ENCODE results near the gene CEP170B. TPM values are rescaled to one million over a fixed set of nuclear protein-coding genes. Genes with fewer than 3 reads are reported as not detected.
"Not testable (repeated sequence)": the region's sequence is repeated elsewhere in the genome, so short reads cannot be mapped to it uniquely, and the experiment has no call there.

The CEP170B gene
- total RNA-seq, 1 experiment from 2014 or later, result 21.3 TPM

DNA sequence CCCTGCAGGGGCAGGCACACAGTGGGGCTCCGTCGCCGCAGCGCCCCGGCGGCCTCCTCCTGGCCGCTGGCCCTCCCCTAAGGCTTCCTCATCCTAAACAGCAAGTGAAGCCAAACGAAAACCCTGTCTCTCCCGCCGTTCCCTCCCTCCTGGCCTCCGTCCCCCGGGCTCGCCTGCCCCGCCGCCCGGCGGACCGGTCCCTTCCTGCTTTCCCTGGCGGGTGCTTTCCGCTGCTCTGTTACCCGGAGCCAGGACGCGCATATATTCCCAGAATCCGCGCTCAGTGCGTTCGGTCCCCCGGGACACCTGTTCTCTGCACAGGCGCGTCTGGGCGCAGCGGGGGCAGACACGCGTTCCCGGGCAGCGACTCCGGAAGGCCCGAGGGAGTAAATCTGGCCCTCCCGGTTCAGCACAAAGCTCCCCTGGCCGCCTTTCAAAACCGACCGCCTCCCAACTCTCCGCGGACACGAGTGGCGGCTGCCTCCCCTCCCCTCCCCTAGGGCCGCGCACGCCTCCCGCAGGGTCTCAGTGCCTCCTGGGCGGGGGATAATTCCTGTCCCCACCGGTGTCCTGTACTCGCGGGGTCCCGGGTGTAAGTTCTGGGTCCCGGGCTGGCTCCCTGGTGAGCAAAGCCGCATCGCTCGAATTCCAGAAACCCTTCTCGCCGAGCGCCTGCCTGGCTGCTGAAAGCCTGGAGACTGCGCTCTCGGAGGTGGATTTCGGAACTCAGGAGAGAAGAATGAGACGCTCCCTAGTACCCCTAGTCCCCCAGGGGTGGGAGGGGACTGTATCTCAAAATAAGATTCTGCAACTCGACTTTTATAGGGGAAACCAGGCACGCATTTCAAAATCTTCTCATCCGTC is 21.4 kb upstream of the CEP170B start:
- no peak for DNase-seq (ENCODE audit: low read depth)

DNA sequence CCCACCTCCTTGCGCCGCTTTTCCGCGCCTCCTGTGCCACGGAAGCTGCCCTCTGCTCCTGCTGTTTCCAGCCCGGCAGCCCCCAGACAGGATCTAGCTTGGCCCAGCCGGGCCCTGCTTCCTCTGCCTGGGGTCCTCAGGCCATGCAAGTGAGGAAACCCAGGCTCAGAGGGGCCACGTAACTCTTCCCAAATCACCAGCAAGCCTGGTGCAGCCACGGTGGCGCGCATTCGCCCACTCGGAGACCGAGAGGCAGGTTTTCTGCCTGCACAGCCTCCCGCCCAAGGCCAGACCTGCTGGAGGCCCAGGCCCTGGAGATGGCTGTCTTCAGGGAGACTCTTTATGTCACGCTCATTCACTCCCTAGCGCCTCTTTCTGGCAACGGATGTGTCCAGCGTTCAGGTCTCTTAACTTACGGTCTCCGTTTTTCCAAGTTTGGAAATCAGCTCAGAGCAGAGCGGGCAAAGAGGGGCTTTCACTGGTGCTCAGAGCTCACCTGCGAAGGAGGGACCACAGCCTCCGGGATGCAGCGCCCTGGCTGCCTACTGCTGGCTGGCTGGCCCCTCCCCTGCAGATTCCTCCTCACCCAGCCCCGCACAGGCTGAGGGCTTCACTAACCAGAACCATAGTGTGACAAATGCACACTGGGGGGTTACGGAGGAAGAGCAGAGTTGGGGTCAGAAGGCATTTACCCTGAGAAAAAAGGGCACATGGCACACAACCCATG is 20.6 kb upstream of the CEP170B start:
- no peak for DNase-seq (ENCODE audit: low read depth)

DNA sequence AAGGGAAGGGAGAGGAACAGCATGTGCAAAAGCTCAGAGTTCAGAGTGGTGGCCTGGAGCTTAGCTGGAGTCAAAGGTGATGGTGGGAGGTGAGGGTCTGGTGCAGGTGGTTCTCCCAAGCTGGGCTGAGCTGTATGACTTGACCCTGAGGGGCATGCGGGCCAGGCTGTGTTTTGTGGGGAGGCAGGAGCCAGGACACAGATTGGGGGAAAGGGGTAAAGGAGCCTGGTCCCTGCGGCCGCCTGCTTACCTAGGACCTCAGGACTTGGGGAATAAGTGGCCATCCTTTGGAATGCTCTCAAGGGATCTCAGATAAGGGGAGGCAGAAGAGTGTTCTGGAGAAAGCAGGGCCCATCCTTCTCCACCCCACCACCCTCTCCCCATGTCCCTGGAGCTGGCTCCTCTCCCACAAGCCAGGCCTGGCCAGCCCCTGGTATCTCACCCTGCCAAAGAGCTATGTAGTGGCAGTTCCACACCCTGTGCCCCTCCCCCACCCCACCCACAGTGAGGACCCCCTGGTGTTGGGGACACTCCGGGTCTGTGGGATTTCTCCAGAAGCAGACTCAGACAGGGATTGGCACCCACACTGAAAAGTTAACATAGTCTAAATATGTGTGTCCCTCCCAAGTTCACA is 19.9 kb upstream of the CEP170B start:
- no peak for DNase-seq (ENCODE audit: low read depth)

DNA sequence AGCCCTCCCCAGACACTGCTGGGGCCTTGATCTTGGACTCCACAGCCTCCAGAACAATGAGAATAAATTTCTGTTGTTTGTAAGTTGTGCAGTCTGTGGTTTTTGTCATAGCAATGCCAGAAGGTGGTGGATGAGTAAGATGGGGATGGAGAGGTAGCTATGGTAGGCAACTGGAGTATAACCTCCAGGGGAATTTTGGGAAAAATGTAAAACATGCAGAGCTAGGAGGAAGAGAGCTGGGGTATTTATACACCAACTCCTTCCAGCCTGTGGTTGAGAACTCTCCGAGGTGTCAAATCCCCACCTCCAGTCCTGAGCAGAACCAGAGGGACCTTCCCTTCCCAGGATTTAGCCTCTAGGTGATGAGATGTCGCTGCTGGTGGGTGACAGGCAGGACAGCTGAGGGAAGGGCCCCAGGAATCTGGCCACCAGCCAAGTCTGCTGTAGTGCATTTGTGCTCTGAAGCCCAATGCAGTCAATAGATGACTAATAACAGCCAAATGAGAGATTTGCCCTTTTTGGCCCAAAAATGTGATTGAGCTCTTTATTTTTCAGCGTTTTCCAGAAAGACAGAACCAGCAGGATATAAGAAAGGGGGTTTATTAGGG is 19.1 kb upstream of the CEP170B start:
- no peak for DNase-seq (ENCODE audit: low read depth)

DNA sequence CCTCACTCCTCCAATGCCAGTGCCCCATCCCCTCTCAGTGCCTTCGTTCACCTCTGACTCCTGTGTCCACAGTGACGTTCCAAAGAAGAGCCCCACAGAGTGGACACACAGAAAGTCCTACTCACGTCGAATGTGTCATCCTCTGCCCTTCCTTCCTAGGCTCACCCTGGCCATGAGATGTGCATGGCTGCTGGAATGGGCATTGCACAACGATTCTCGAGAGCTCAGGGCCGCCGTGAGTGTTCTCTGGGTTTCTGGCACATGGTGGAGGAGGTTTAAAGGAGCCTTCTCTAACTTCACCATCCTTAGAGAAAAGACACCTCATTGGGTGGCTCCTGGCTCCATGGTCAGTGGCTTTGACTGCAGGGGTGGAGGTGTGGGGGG is 12.8 kb upstream of the CEP170B start:
- no peak for DNase-seq (ENCODE audit: low read depth)

DNA sequence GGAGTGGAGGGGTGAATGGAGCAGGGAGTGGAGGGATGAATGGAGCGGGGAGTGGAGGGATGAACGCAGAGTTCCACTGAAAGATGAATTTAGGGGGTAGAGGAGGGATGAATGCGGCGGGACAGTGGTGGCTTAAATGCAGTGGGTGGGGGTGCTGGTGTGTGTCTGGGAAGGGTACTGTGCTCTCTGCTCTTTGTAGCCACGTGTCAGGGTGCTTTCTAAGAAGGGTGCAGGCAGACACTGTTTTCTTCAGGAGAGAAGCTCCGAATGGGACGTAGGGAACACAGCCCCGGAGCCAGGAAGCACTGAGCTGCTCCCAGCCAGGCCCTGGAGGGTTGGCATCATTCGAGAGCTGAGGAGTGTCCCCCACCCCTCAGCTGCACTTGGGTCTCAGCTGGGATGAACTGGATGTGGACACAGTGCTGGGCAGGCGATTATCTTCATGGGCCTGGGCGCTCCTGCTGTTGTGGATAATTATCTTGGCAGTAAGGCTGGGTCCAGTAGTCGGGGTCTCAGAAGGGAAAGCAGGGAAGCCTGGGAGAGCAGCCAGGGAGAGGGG is 9.5 kb upstream of the CEP170B start:
- no peak for DNase-seq (ENCODE audit: low read depth)

DNA sequence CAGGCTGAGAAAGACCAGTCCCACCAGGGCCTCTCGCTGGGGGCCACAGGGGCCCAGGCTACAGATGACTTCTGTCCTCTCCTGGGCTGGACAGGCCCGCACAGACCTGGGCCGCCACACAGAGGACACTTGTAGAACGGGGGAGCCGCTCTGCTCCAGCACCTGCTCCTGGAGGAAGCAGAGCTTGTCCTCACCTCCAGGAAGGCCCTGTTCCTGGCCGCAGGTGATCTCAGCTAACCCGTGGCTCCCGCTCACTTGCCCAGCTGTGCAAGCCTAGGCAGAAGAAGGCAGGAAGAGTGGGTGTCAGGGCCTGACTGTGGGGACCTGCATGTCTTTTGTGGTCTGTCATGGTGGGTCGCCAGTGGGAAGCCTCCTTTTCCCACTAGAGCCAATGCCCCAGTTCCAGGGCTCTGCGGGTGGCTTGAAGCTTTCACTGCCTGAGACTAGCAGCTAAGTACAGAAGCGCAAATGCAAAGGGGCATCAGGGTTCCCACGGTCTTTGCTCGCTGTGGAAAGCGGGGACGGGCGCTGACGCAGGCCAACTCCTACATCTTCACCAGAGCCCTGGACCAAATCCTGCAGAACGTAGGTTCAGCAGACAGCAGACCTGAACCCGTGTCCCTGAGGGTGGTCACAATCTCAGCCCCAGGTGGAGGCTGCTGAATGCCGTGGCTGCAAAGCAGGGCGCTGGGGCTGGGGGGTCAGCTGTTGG is 8.8 kb upstream of the CEP170B start:
- DNase-seq (ENCODE audit: low read depth), result no peak

DNA sequence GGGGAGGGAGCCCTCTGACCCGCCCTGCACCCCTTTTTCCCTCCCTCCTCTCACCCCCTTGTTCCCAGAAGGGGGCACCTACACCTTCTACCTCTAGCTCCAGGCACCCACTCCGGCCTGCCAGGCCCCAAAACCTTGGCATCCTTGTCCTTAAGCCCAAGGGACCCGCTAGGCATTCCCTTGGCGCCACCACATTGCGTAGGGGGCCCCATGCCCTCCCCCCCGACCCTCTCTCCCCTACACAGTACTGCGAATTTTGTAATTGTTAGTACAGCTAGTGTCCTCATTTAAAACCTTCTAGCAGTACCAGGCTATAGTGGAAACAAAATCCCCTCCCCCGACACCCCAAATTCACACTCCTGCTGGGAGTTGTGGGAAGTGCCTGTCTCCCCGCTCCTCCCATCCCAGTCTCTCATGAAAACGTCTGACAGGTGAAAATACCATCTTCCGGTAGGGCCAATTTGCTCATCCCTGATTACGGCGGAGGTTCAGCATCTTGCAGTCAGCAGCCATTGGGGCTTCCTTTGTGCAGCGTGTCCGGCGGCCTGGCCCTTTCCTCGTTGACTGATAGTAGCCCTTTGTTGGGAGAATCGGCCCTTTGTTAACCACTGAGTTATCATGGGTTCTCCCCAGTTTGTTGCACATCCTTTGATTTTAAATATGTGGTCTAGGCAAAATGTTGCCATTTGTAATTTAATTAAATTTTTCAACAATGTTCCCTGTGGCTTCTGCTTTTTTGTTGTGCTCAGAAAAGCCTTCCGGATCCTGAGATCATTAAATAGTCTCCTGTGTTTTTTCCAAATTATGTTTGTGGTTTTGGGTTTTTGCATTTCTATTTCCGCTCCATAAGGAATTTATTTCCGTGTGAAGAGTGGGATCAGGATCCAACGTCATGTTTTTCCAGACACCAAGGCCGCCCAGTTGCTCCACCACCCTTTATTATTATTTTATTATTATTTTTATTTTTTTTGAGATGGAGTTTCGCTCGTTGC is 7.9 kb upstream of the CEP170B start:
- DNase-seq (ENCODE audit: low read depth), result no peak

DNA sequence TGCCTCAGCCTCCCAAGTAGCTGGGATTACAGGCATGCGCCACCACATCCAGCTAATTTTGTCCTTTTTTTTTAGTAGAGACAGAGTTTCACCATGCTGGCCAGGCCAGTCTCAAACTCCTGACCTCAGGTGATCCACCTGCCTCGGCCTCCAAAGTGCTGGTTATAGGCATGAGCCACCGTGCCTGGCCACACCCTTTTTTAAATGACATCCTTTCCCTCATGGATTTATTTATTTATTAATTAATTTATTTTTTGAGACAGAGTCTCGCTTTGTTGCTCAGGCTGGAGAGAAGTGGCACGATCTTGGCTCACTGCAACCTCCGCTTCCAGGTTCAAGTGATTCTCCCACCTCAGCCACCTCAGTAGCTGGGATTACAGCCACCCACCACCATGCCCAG is 7.1 kb upstream of the CEP170B start:
- not testable (repeated sequence) for DNase-seq (ENCODE audit: low read depth)

DNA sequence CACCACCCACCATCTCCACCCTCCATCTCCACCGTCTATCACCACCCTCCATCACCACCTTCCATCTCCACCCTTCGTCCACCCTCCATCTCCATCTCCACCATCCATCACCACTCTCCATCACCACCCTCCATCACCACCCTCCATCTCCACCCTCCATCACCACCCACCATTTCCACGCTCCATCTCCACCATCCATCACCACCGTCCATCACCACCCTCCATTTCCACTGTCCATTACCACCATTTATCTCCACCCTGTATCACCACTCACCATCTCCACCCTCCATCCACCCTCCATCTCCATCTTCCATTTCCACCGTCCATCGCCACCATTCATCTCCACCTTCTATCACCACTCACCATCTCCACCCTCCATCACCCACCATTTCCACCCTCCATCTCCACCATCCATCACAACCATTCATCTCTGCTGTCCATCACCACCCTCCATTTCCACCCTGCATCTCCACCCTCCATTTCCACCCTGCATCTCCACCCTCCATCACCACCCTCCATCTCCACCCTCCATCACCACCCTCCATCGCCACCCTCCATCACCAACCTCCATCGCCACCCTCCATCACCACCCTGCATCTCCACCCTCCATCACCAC is 6.1 kb upstream of the CEP170B start:
- no peak for DNase-seq (ENCODE audit: low read depth)

DNA sequence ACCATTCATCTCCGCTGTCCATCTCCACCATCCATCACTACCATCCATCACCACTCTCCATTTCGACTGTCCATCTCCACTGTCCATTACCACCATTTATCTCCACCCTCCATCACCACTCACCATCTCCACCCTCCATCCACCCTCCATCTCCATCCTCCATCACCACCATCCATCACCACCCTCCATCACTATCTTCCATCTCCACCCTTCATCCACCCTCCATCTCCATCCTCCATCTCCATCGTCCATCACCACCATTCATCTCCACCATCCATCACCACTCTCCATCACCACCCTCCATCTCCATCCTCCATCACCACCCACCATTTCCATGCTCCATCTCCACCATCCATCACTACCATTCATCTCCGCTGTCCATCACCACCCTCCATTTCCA is 5.2 kb upstream of the CEP170B start:
- DNase-seq (ENCODE audit: low read depth), result no peak

DNA sequence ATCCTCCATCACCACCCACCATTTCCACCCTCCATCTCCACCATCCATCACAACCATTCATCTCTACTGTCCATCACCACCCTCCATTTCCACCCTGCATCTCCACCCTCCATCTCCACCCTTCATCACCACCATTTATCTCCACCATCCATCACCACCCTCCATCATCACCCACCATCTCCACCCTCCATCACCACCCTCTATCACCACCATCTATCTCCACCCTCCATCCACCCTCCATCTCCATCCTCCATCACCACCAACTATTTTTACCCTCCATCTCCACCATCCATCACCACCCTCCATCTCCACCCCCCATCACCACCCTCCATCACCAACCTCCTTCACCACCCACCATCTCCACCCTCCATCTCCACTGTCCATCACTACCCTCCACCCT is 4.7 kb upstream of the CEP170B start:
- DNase-seq (ENCODE audit: low read depth), result no peak

DNA sequence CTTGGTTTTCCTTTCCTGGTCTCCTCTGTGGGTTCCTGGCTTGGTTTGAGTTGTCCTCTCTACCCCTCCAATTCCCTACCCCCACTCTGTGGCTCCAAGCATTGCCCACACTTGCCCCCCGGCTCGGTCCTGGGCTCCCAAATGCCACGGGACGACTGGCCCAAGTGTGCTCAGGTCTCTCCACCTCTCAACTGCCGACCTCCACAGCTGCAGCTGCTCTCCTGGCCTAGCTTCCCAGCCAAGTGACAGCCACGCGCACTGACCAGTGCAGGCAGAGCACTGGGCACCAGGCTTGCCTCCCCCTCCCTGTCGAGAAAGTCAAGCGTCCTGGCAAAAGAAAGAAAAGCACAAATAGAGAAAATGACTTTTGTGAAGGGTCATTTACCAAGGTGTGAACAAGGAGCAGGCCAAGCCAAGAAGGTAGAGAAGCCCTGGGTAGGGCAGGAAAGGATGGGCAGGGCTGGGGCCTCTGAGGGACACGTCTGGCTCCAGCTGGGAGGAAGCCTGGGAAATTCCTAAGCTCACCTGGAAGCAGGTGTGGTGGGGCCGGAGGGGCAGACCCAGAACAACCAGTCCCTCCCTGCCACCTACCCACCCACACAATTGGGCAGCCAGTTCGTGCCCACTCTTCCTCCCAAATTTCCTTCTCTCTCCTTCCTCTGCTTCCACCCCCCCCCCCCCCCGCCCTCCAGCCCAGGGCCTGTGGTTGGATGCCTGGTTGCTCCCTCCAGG is 1.8 kb upstream of the CEP170B start:
- DNase-seq (ENCODE audit: low read depth), result no peak

DNA sequence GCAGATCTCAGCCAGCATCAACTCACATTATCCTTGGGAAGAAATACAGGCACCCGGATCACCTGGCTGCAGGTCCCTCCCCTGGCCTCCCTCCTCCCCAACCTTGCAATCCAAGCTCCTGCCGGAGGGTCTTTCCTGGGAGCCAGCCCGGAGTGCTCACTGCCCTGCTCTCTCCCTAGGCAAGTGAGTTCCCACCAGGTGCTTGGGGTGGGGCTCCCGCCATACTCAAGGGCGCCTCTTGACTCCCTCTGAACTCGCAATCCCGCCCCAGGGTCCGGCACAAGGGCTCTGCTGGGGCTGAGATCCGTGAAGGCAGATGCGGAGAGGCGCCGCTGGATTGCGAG is 1.2 kb upstream of the CEP170B start:
- no peak for DNase-seq (ENCODE audit: low read depth)

DNA sequence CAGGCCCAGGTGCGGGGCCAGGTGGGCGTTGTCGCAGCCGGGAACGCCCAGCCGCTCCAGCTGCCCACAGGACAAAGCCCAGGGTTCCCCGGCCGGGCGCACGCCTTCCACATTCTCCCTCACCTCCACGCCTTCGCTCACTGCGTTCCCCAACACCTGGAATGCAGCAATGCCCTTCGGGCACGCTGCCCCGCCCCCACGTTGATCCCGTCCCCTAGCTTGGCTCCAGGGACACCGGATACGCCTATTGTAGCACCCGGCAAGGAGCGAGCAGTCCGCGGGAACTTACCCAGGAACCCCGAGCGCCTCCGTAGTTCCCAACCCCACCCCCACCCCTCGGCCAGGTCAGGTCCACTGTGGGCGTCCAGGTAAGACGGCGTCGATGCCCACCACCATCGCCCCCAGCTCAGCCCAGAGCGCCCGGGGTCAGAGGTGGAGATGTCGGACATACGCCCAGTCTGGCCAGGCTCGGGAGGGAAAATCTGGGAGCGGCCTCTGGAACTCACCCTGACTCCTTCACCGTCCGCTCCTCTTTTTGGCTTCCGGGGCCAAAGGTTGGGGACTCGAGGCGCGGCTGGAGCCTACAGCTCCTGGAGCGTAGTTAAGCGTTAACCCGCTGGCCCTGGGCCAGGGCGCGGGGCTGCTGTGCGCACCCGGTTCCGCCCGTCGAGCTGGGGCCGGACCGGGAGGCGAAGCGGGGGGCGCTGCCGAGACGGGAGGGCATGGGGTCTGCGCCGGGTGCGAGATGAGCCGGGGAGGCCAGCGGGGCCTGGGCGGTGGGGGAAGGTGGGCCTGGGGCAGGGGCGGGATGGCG is 594 bp upstream of the CEP170B start:
- no peak for DNase-seq (ENCODE audit: low read depth)

DNA sequence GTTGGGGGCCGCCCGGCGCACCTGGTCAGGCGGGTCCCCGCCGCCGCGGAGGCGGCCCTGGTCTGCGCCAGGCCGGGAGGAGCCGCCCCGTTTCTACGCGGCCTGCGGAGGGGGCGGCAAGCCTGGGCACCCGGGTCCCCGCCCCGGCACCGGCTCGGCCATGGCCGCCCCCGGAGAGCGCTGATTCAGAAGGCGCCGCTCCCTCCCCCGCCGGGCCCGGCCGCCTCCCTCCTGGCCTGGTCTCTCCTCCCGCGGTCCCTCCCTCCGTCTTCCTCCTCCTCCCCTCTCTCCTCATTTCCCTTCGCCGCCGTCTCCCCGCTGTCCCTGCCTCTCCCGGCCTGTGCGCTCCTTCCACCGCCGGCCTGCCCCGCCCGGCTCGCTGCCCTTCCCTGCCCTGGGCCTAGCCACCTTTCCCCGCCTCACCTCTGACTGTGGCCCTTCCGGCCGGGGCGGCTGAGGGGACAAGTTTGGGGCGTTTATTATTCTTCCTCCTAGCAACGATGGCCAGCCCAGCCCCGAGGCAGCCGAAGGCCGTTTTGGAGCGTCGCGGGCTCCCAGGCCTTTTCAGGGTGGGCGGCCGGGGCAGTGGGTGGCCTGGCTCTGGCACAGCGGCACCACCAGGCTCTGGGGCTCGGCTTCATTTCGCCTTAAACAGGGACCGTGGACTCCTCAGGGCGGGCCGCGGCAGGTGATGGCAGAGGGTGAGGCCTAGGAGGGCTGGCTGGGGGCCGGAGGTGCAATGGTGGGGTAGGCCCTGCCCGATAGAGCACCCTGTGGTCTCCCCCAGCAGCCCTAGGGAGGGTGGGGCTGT is 768 bp downstream of the CEP170B start:
- DNase-seq (ENCODE audit: low read depth), result peak; percentile 73
